Measurements from ENCODE around the gene LBH.

DNA sequence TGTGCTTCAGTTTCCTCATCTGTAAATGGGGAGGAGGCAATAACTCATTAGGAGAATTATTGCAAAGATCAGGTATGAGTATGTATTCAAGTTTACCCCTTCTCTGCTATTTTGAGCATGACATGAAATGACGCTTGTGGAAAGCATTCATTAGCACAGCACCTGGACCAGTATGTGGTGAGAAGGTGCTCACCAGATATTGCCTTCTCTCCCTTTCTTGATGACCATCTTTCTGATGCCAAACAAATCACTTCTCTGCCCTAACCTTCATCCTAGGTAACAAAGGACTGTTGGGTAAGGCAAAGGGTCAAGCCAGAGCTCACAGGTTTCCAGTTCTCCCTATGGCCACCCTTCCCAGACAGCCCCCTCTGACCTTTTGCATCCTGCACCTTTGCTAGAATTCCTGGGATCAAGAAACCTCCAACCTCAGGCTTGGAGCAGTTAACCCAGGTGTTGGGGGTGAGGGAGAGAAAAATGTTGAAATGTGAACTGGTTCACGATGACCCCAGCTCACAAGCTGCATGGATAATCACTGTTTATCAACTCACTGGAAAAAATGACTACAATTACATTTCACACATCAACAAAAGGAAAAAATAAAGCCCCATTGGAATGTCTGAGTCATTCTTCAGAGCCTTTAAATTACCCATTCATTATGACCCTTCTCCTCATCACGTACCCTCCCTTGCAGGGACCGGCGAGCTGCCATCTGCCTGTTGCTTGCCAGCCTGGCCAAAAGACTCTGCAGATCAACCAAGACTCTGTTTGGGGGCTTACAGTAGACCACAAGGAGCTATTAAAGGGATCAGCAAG is 41.6 kb downstream of the LBH start:
- no peak for TF ChIP-seq EZH2 (IDR thresholded peaks at IDR 0.05; ENCODE audit: insufficient read depth, low read length)
- TF ChIP-seq, protein P1, sequence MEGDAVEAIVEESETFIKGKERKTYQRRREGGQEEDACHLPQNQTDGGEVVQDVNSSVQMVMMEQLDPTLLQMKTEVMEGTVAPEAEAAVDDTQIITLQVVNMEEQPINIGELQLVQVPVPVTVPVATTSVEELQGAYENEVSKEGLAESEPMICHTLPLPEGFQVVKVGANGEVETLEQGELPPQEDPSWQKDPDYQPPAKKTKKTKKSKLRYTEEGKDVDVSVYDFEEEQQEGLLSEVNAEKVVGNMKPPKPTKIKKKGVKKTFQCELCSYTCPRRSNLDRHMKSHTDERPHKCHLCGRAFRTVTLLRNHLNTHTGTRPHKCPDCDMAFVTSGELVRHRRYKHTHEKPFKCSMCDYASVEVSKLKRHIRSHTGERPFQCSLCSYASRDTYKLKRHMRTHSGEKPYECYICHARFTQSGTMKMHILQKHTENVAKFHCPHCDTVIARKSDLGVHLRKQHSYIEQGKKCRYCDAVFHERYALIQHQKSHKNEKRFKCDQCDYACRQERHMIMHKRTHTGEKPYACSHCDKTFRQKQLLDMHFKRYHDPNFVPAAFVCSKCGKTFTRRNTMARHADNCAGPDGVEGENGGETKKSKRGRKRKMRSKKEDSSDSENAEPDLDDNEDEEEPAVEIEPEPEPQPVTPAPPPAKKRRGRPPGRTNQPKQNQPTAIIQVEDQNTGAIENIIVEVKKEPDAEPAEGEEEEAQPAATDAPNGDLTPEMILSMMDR (IDR thresholded peaks at IDR 0.05; ENCODE audit: insufficient read depth, low read depth, low read length) = no peak
